Body of pancreas (tissue), 4 donors: ENCODE measurements around the gene PCSK2. TPM values are rescaled to one million over a fixed set of nuclear protein-coding genes. Genes with fewer than 3 reads are reported as not detected.

ENCODE experiments used
- ATAC-seq: fragments of 150-250 bp; one replicate; pipeline ENCODE4 v1.9.1; 2016
- DNase-seq, 4 donors: peaks; one replicate each; pipeline ENCODE4 v3.0.0-alpha.2; 2019
- H3K27ac ChIP-seq, 4 donors: fragments of 200-600 bp; sonication (generic); 1 replicate in 3 of 4; 2 replicates in 1 of 4; pipeline versions ENCODE4 v1.5.1 to v1.6.1; 2016 to 2019; ENCODE audit warnings: mild to moderate bottlenecking in 1 of 4, mixed read lengths in 1 of 4, moderate library complexity in 1 of 4
- H3K27me3 ChIP-seq, 2 donors: fragments of 200-600 bp; sonication (generic); one replicate each; pipeline ENCODE4 v1.6.0; 2016; ENCODE audit warnings: mild to moderate bottlenecking in 1 of 2
- H3K36me3 ChIP-seq, 2 donors: fragments of 200-600 bp; sonication (generic); replicated peaks in 1 of 2; 2 replicates each; pipeline ENCODE4 v1.5.1; 2016; ENCODE audit warnings: low read depth in 2 of 2; ENCODE audit not compliant: insufficient read depth in 1 of 2
- H3K4me1 ChIP-seq: fragments of 200-600 bp; sonication (generic); one replicate; pipeline ENCODE4 v1.6.0; 2016
- H3K4me3 ChIP-seq, 2 donors: fragments of 200-600 bp; sonication (generic); 1 replicate in 1 of 2; 2 replicates in 1 of 2; pipeline ENCODE4 v1.5.1; 2016 to 2019
- H3K9me3 ChIP-seq, 3 donors: fragments of 200-600 bp; sonication (generic); 1 replicate in 2 of 3; 2 replicates in 1 of 3; pipeline ENCODE4 v1.5.1; 2016
- POLR2A ChIP-seq, 3 donors: fragments of 450-650 bp; IDR thresholded peaks; one replicate each; pipeline ENCODE4 v1.6.1; 2016; ENCODE audit warnings: antibody characterized with exemption in 3 of 3, mild to moderate bottlenecking in 2 of 3
- WGBS, 2 donors: methylation state at CpG; one replicate each; pipeline ENCODE4 v1.1.5; 2017; 5-methylcytosine and 5-hydroxymethylcytosine counted together
- intact Hi-C: fragments of 100-400 bp; cut with DNase I; formaldehyde crosslinking; loops from one replicate; pipeline ENCODE4 v1.15.1; 2023
- total RNA-seq, 2 donors: library from RNA; depleted of rRNA; stranded (reverse); fragments of >200 nt; gene quantifications; one replicate each; pipeline ENCODE4 v1.1.0, GENCODE V29; 2016
- TF ChIP-seq, protein P1 (sequence below), 7 experiments: fragments of 450-650 bp in 4 of 7; fragments of 200-600 bp in 3 of 7; sonication (generic) in 3 of 7; IDR thresholded peaks; one replicate each; pipeline ENCODE4 v1.5.1; 2016 to 2019; ENCODE audit warnings: antibody characterized with exemption in 7 of 7

PCSK2 gene
- total RNA-seq, 2 donors from 2014 or later: 3.3 to 7.0 TPM

- H3K27me3 ChIP-seq: peaks cover 0 to 5% of the 10 kb centered on the region in 2 donors
- DNase-seq (no peak), ATAC-seq (no peak)
- no peaks in the 10 kb centered on the region for H3K36me3 ChIP-seq
- H3K9me3 ChIP-seq: no peaks in the 10 kb centered on the region
- H3K27ac ChIP-seq: no peak overlapping the region
- no peaks in the 10 kb centered on the region for H3K4me1 ChIP-seq
- WGBS, 2 donors: 63 to 71% methylated on average over 2 of the region's 2 CpGs
- intact Hi-C loops: no loop called here
- H3K4me3 ChIP-seq: no peak overlapping the region
- TF ChIP-seq, protein P1, sequence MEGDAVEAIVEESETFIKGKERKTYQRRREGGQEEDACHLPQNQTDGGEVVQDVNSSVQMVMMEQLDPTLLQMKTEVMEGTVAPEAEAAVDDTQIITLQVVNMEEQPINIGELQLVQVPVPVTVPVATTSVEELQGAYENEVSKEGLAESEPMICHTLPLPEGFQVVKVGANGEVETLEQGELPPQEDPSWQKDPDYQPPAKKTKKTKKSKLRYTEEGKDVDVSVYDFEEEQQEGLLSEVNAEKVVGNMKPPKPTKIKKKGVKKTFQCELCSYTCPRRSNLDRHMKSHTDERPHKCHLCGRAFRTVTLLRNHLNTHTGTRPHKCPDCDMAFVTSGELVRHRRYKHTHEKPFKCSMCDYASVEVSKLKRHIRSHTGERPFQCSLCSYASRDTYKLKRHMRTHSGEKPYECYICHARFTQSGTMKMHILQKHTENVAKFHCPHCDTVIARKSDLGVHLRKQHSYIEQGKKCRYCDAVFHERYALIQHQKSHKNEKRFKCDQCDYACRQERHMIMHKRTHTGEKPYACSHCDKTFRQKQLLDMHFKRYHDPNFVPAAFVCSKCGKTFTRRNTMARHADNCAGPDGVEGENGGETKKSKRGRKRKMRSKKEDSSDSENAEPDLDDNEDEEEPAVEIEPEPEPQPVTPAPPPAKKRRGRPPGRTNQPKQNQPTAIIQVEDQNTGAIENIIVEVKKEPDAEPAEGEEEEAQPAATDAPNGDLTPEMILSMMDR (IDR thresholded peaks at IDR 0.05): no peak
- no peak for TF ChIP-seq POLR2A (IDR thresholded peaks at IDR 0.05)
These were observed 99.3 kb downstream of the PCSK2 start for GRCh38 chr20:17326096-17326495.

GRCh38 chr20:17327185-17328148 is 100.6 kb downstream of the PCSK2 start:
- Histone ChIP-seq H3K36me3 (no peaks in the 10 kb centered on the region), H3K27ac (no peak overlapping the region), H3K27me3 (peaks cover 0 to 5% of the 10 kb centered on the region in 2 donors), H3K4me3 (no peak overlapping the region), H3K9me3 (no peaks in the 10 kb centered on the region), H3K4me1 (no peaks in the 10 kb centered on the region)
- 17 to 25% methylated on average over 24 to 28 of the region's 28 CpGs for WGBS, 2 donors
- ATAC-seq (no peak), DNase-seq (peak in 3 of 4 donors; percentile 6 to 30 (median 18))
- intact Hi-C loops: no loop called here
- TF ChIP-seq POLR2A (IDR thresholded peaks at IDR 0.05): no peak
- TF ChIP-seq, protein P1 (IDR thresholded peaks at IDR 0.05): no peak

DNA sequence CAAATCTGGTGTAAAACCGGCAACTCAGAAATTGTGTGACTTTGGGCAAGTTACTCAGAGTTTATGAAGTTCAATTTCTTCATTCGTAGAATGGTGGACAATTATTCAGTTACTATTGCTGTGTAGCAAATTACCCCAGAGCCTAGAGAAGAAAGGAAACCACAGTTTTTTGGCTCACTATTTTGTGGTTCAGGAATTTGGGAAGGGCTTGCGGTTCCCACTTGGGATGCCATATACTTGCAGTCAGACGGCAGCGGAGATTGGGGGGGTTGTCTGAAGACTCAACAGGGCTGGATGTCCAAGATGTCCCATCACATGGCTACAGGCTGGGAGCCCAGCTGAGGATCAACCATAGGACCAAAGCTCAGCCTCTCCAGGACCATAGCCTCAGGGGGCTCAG is 108.1 kb downstream of the PCSK2 start:
- no peaks in the 10 kb centered on the region for H3K36me3 ChIP-seq
- 79 to 81% methylated on average over 5 of the region's 5 CpGs for WGBS, 2 donors
- H3K4me1 ChIP-seq: no peaks in the 10 kb centered on the region

GRCh38 chr20:17339000-17339399 is 112.2 kb downstream of the PCSK2 start:
- intact Hi-C loops: no loop called here
- Histone ChIP-seq H3K4me3 (no peak overlapping the region), H3K27me3 (no peaks in the 10 kb centered on the region), H3K27ac (no peak overlapping the region), H3K4me1 (no peaks in the 10 kb centered on the region), H3K9me3 (no peaks in the 10 kb centered on the region), H3K36me3 (no peaks in the 10 kb centered on the region)
- no peak for DNase-seq
- no peak for ATAC-seq
- 43 to 60% methylated on average over 6 of the region's 6 CpGs for WGBS, 2 donors
- no peak for TF ChIP-seq POLR2A (IDR thresholded peaks at IDR 0.05)
- TF ChIP-seq, protein P1 (IDR thresholded peaks at IDR 0.05): no peak

More for the DNA sequence above, 108.1 kb downstream of the PCSK2 start:
- no peak overlapping the region for H3K27ac ChIP-seq
- ATAC-seq (no peak), DNase-seq (no peak)
- H3K4me3 ChIP-seq: no peak overlapping the region
- intact Hi-C loops: no loop called here
- H3K9me3 ChIP-seq: no peaks in the 10 kb centered on the region
- no peak for TF ChIP-seq POLR2A (IDR thresholded peaks at IDR 0.05)
- TF ChIP-seq, protein P1 (IDR thresholded peaks at IDR 0.05): no peak
- no peaks in the 10 kb centered on the region for H3K27me3 ChIP-seq
